ENCODE results near the gene KIF3A.
"Not testable (repeated sequence)": the region's sequence is repeated elsewhere in the genome, so short reads cannot be mapped to it uniquely, and the experiment has no call there.

Gene KIF3A

DNA sequence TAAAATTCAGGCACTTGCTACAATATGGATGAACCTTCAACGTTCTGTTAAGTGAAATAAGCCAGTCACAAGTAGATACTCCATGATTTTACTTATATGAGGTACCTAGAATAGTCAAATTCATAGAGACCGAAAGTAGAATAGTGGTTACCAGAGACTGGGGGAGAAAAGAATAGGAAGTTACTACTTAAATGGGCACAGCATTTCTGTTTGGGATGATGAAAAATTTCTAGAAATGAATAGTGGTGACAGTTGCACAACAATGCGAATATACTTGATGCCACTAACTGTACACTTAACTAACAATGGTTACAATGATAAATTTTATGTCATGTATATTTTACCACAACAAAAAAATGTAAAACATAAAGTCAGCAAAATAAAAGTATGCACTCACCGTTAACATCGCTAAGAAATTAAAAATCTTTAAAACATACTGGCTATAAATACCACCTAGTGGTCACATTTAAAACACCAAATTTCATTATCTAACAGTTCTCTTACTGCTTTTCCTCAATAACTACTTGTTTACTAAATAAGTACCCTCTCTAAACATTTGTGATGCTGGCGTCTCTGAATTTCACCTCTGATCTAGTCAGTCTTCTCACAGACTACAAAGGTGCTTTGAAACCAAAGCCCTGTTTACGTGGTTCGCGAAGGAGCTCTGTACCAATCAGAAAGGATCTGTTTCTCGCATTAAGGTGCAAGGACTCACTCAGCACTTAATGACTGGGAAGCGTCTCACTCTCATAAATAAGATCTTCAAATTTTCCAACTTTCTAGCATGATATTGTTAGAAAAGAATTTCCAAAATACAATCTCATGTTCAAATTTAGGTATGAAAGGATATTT is 22.7 kb downstream of the KIF3A start:
- DNase-seq, result no peak

DNA sequence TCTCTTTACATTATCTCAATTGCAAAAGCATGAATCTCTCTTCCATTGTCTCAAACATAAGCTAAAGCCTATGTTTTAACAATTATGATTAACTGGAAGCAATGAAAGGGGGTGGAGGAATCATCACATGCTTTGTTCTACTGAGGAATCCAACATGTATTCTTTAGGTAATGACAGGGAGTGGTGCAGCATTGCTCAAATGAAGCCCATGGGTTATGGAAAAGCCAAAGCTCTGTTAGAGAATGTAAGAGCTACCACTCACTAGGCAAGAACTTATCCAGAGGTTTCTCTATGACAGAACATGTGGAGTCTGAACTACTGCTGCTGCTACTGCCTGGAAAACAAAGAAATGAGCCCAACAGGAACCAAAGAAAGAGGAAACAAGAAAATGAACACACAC is 28.7 kb downstream of the KIF3A start:
- no peak for DNase-seq

DNA sequence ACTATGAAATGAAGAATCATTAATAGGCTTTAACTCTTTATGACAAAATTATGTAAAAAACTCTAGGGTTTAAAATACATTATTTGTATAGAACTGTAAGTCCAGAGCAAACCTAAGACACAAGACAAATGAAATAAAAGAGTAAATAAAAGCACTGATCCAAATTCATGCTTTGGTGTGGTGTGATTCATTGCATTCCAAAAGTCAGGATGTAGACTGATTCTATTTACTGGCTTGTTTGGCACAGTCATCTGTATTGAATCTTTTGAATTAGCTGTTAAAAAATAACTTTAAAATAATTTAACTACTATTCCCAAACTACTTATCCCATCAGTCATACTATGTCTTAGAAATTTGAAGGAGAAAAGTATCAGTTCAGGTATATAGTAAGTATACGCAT is 32.5 kb downstream of the KIF3A start:
- no peak for DNase-seq

- DNase-seq, result no peak
Observed at GRCh38 chr5:132695956-132696355, 41.4 kb downstream of the KIF3A start.

DNA sequence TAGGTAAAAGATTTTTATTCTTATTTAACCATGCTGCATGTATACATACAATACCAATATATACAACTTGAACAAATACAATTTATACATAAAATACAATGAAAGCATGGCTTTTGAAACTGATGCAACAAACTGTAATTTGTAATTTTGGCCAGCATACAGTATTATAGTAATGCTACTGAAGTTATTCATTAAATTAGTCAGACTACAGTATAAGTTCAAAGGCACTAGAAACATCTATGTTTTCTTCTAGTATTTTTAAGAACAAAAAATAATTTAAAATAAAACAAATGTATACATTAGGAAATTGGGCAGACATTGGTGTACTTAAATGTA is 44.7 kb downstream of the KIF3A start:
- DNase-seq, result no peak

DNA sequence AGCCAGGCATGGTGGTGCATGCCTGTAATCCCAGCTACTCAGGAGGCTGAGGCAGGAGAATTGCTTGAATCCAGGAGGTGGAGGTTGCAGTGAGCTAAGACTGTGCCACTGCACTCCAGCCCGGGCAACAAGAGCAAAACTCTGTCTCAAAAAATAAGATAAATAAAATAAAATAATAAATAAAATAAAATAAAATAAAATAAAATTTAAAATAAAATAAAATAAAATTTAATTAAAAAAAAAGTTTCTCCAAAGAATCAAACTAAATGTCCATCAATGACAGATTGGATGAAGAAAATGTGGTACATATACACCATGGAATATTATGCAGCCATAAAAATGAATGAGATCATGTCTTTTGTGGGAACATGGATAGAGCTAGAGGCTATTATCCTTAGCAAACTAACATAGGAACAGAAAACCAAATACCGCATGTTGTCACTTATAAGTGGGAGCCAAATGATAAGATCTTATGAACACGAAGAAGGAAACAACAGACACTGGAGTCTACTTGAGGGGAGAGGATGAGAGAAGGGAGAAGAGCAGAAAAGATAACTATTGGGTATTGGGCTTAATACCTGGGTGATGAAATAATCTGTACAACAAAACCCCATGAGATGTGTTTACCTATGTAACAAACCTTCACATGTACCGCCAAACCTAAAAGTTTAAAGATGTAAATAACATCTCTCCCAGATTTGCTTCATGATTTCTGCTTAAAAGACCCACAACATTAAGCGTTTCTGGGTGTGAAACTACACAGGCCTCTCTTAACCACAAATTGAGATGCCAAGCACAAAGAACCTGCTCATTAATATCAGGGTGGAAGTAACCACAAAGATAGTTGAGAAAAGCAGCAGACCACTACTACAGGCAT is 45.4 kb downstream of the KIF3A start:
- DNase-seq, result not testable (repeated sequence)

- no peak for DNase-seq
Observed at GRCh38 chr5:132690156-132690555, 47.2 kb downstream of the KIF3A start.

DNA sequence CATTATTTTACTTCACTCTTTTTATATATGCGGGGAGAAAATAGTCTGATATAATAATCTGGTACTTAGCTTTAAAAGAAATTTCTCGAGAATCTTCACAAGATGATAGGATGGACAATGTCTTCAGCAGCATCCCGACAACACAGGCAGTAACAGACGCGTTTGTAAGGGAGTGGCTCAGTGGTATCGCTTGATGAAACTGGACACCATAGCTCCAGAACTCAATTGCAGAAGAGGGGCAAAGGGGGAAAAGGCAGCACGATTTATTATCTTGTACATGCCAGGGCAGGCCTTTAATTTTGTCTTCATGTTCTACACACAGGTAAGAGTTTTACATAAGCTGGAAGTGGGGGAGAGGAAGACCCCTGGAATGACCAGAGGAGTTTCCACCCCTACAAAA is 47.8 kb downstream of the KIF3A start:
- DNase-seq, result peak; percentile 5

- no peak for DNase-seq
Observed at GRCh38 chr5:132688536-132689339, 48.6 kb downstream of the KIF3A start.

DNA sequence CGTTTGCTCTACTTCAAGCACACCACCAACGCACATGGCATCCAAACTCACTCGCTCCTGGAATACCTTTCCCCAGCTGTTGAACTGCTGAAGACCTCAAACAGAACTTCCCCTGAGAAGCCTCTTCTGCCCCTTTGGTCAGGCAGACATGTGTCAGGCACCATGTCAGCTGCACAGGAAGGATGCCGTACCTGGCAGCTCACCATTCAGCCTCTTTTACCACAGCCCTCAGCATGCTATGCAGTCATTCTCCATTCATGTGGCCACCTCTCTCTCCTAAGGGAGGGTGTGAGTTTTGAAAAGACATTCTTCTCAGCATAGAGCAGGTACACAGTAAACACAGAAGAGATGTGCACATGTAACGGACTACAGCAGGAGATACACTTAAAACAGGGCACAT is 49.4 kb downstream of the KIF3A start:
- no peak for DNase-seq

GRCh38 chr5:132686193-132686592 is 51.2 kb downstream of the KIF3A start:
- no peak for DNase-seq

- no peak for DNase-seq
Observed at GRCh38 chr5:132684922-132685720, 52.2 kb downstream of the KIF3A start.

DNA sequence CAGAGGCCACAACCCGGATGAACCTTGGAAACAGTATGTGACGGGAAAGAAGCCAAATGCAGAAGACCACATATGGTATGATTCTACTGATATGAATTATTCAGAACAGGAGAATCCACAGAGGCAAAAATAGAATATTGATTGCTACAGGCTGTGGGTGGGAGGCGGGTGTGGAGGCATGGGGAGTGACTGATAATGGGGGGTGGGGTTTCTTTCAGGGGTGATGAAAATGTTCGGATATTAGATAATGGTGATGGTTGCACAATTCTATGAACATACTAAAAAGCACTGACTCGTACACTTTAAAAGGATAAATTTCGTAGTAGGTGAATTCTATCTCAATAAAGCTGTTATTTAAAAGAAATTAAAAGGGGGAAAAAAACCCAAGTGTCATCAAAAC is 52.9 kb downstream of the KIF3A start:
- DNase-seq, result no peak

DNA sequence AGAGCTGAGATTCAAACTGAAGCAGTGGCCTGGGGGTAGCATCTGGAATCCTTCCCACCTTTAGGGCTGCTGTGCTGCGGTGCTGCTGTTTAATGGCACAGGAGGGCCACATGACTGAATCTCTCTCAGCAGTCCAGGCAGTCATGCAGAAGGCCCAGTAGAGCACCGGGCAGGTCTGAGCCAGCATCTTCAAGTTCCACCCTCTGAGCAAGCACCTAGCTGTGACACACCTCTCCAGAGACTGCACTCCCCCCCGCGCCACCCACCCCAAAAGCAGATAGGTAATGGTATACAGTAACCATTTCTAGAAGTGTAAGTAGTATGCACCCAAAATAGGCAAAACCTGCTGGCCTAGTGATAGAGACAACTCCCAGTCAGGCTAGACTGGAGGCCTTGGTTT is 55.4 kb downstream of the KIF3A start:
- DNase-seq, result no peak

- DNase-seq, result no peak
Observed at GRCh38 chr5:132681476-132681831, 55.9 kb downstream of the KIF3A start.

- no peak for DNase-seq
Observed at GRCh38 chr5:132680780-132681475, 56.4 kb downstream of the KIF3A start.

DNA sequence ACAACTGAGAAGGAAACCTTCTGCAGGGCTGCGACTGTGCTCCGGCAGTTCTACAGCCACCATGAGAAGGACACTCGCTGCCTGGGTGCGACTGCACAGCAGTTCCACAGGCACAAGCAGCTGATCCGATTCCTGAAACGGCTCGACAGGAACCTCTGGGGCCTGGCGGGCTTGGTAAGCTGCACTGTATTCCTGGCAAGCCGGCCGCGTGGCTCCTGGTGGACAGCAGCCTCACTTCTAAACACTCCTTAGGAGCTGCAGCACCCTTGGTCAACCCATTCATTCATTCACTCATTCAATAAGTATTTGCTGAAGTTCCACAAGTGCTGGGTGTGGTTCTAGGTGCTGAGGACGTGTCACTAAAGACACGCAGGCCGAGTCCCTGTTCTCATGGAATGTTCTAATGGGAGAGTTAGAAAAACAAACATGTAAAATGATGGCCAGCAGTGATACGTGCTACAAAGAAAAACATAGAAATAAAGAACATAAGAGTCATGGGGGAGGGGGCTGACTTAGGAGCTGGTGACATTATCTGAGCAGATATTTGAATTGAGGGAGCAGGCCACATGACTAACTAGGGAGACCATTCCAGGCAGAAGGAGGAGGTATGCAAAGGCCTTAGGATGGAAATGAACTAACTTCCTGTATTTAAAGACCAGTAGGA is 57.5 kb downstream of the KIF3A start:
- no peak for DNase-seq

GRCh38 chr5:132679166-132679565 is 58.2 kb downstream of the KIF3A start:
- no peak for DNase-seq

DNA sequence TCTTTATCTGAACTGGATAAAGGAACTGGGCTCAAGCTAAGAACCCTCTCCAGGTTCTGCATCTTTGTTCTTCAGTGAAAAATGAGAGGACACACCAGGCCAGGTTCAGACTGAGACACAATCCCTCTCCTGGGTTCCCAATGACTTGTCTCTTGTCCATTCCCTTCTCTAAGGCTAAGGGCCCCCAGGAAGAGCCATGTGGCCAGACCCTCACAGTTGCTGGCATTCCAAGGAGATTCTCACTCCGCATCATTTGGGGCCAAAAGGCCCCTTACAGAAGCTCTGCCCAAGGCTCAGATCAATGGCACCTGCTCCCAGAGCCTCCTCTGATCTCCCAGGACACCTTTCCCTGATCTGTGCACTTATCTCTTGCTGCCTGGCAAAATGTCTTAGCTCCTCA is 58.6 kb downstream of the KIF3A start:
- no peak for DNase-seq

DNA sequence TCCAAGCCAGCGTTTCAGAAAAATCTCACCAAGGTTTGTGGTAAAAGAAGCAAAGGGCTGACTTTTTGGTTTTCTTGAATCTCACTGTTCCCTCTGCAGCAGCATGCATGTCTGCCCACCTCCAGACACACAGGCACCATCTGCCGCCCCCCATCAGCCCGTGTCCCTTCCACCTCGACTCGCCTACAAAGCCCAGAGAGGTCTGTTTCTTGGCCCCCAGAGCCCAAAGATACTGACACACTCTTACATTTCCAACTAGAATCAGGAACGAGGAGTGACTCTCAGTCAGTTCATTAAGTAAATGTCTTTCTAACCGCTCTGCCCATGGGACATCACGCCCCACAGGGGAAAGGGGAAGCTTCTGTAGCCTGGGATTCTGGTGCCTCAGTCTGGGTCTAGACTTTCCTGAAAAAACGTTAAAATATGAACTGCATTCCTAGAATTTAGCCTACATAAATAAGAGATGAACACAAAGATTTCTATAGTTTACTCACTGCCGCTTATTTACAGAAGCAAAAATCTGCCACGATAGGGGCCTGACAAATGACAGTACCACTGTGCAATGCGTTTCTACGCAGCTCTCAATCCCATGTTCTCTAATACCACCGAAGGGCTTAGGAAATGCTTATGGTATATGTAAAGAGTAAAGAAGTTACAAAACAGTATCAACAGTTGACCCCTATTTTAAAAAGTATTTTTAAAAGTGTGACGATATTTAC is 59.5 kb downstream of the KIF3A start:
- DNase-seq, result no peak

DNA sequence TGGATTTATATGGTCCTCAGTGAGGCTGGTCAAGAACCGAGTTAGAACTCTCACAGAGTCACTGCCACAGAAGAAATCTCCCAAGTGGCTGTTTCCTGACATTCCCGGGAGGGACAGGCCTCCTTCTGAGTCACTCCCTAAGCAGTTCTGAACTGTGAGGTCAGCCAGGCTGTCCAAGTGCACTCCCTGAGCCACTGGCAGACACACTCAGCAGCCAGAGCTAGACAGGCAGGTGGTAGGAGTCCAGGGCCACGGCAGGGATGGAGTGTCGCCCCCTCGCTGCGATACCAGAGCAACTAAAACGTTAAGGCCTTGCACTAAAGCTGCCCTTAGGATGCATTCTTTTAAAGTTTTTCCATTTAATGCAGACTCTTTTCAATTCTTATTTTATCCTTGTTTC is 60.2 kb downstream of the KIF3A start:
- DNase-seq, result no peak
